ENCODE measurements around the gene MEF2C. TPM values are rescaled to one million over a fixed set of nuclear protein-coding genes. Genes with fewer than 3 reads are reported as not detected.

Gene MEF2C
- total RNA-seq, 5 donors from 2014 or later (not counting 1 experiment from before 2014, with no cell fraction given), result 2.5 to 9.4 (median 4.4) TPM

DNA sequence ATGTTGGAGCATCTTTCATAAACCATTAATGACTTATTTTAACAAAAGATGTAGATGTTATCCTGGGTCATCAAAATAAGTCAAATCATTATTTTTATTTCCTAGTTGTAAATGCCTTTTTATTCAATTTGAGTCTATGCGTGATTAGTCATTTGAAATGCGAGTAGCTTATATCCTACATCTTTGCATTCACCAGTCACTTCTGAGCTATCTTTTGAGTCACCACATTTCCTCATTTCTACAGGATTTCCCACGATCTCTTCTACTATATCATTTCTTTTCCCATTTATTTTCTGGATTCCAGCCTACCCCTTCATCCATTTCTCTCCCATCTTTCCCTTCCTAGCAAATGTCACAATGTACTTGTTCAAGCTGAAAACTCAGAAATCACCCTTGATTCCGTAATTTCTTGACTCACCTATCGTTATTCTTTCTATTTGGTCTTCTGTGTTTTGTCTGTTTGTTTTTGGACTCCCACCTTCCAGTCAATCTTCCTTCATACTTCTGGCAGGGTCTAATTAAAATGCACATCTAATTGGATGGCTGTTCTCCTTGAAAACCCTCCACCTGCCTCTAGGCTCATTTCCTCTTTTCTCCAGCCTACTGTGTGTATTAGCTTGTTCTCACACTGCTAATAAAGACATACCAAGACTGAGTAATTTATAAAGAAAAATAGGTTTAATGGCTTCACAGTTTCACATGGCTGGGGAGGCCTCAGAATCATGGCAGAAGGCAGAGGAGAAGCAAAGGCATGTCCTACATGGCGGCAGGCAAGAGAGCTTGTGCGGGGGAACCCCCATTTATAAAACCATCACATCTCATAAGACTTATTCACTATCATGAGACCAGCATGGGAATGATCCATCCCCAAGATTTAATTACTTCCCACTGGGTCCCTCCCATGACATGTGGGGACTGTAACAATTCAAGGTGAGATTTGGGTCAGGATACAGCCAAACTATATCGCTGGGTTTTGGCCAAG, 112.4 kb downstream of the MEF2C start:
- H3K4me1 Mint-ChIP-seq, result no peaks in the 10 kb centered on the region
- no peaks in the 10 kb centered on the region for H3K9me3 Mint-ChIP-seq
- Histone ChIP-seq H3K4me1 (ENCODE audit: control insufficient read depth in 1 of 2, extremely low read depth in 1 of 2, insufficient read depth in 2 of 2, low read length in 2 of 2) (no peaks in the 10 kb centered on the region), H3K4me3 (ENCODE audit: control insufficient read depth in 1 of 2, extremely low read depth in 1 of 2, low read length in 1 of 2) (no peak overlapping the region), H3K27ac (ENCODE audit: low read length) (no peak overlapping the region), H3K27me3 (replicated peaks in 1 of 2; ENCODE audit: control insufficient read depth in 2 of 2, extremely low read depth in 1 of 2, insufficient read depth in 2 of 2, low read length in 1 of 2) (peaks cover 0 to 2% of the 10 kb centered on the region in 2 experiments), H3K9me3 (no peaks in the 10 kb centered on the region), H3K36me3 (ENCODE audit: control insufficient read depth in 2 of 2, extremely low read depth in 1 of 2, insufficient read depth in 1 of 2, low read length in 1 of 2) (no peaks in the 10 kb centered on the region)
- H3K27ac Mint-ChIP-seq, result no peak overlapping the region
- no peaks in the 10 kb centered on the region for H3K36me3 Mint-ChIP-seq
- H3K4me3 Mint-ChIP-seq, result no peak overlapping the region
- ChIA-PET CTCF (no interaction called here), POLR2A (no interaction called here)
- WGBS (ENCODE audit: insufficient coverage), result 67% methylated on average over 2 of the region's 8 CpGs
- ATAC-seq (replicated peaks in 1 of 4), result no peak
- DNase-seq, result no peak
- peaks cover 1 to 7% of the 10 kb centered on the region in 2 donors for H3K27me3 Mint-ChIP-seq

GRCh38 chr5:88769165-88769564, 113.8 kb downstream of the MEF2C start:
- Histone ChIP-seq H3K9me3 (no peaks in the 10 kb centered on the region), H3K27me3 (replicated peaks in 1 of 2; ENCODE audit: control insufficient read depth in 2 of 2, extremely low read depth in 1 of 2, insufficient read depth in 2 of 2, low read length in 1 of 2) (no peaks in the 10 kb centered on the region), H3K4me1 (ENCODE audit: control insufficient read depth in 1 of 2, extremely low read depth in 1 of 2, insufficient read depth in 2 of 2, low read length in 2 of 2) (no peaks in the 10 kb centered on the region), H3K36me3 (ENCODE audit: control insufficient read depth in 2 of 2, extremely low read depth in 1 of 2, insufficient read depth in 1 of 2, low read length in 1 of 2) (no peaks in the 10 kb centered on the region), H3K27ac (ENCODE audit: low read length) (no peak overlapping the region), H3K4me3 (ENCODE audit: control insufficient read depth in 1 of 2, extremely low read depth in 1 of 2, low read length in 1 of 2) (no peak overlapping the region)
- ATAC-seq (replicated peaks in 1 of 4) (no peak), DNase-seq (no peak)
- CTCF ChIA-PET, result interaction anchor here in 1 of 2 donors (0.5 kb wide), 1 partner anchor 39 kb away, joined by 5 read pairs; no protein-coding TSS in a partner anchor
- POLR2A ChIA-PET, result no interaction called here
- H3K4me1 Mint-ChIP-seq, result no peaks in the 10 kb centered on the region
- no peaks in the 10 kb centered on the region for H3K9me3 Mint-ChIP-seq
- H3K27ac Mint-ChIP-seq, result no peak overlapping the region
- H3K4me3 Mint-ChIP-seq, result no peak overlapping the region
- H3K27me3 Mint-ChIP-seq, result peaks cover 1 to 7% of the 10 kb centered on the region in 2 donors
- no peaks in the 10 kb centered on the region for H3K36me3 Mint-ChIP-seq
- WGBS (ENCODE audit: insufficient coverage), result 50% methylated on average over 2 of the region's 3 CpGs

GRCh38 chr5:88768411-88768810, 114.6 kb downstream of the MEF2C start:
- CTCF ChIA-PET, result no interaction called here
- H3K27me3 Mint-ChIP-seq, result peaks cover 1 to 7% of the 10 kb centered on the region in 2 donors
- H3K4me3 ChIP-seq (ENCODE audit: control insufficient read depth in 1 of 2, extremely low read depth in 1 of 2, low read length in 1 of 2), result no peak overlapping the region
- H3K9me3 Mint-ChIP-seq, result no peaks in the 10 kb centered on the region
- H3K9me3 ChIP-seq, result no peaks in the 10 kb centered on the region
- H3K27me3 ChIP-seq (replicated peaks in 1 of 2; ENCODE audit: control insufficient read depth in 2 of 2, extremely low read depth in 1 of 2, insufficient read depth in 2 of 2, low read length in 1 of 2), result no peaks in the 10 kb centered on the region
- no peaks in the 10 kb centered on the region for H3K4me1 ChIP-seq (ENCODE audit: control insufficient read depth in 1 of 2, extremely low read depth in 1 of 2, insufficient read depth in 2 of 2, low read length in 2 of 2)
- WGBS (ENCODE audit: insufficient coverage), result no CpG with 5 or more reads among the region's 3 CpGs
- H3K36me3 Mint-ChIP-seq, result no peaks in the 10 kb centered on the region
- H3K4me3 Mint-ChIP-seq, result no peak overlapping the region
- POLR2A ChIA-PET, result no interaction called here
- no peak overlapping the region for H3K27ac ChIP-seq (ENCODE audit: low read length)
- no peak overlapping the region for H3K27ac Mint-ChIP-seq
- DNase-seq (no peak), ATAC-seq (replicated peaks in 1 of 4) (no peak)
- no peaks in the 10 kb centered on the region for H3K36me3 ChIP-seq (ENCODE audit: control insufficient read depth in 2 of 2, extremely low read depth in 1 of 2, insufficient read depth in 1 of 2, low read length in 1 of 2)
- H3K4me1 Mint-ChIP-seq, result no peaks in the 10 kb centered on the region

- Histone ChIP-seq H3K4me3 (ENCODE audit: control insufficient read depth in 1 of 2, extremely low read depth in 1 of 2, low read length in 1 of 2) (no peak overlapping the region), H3K36me3 (ENCODE audit: control insufficient read depth in 2 of 2, extremely low read depth in 1 of 2, insufficient read depth in 1 of 2, low read length in 1 of 2) (no peaks in the 10 kb centered on the region), H3K4me1 (ENCODE audit: control insufficient read depth in 1 of 2, extremely low read depth in 1 of 2, insufficient read depth in 2 of 2, low read length in 2 of 2) (no peaks in the 10 kb centered on the region), H3K27ac (ENCODE audit: low read length) (no peak overlapping the region), H3K27me3 (replicated peaks in 1 of 2; ENCODE audit: control insufficient read depth in 2 of 2, extremely low read depth in 1 of 2, insufficient read depth in 2 of 2, low read length in 1 of 2) (no peaks in the 10 kb centered on the region), H3K9me3 (no peaks in the 10 kb centered on the region)
- no peak overlapping the region for H3K4me3 Mint-ChIP-seq
- 83% methylated on average over 1 of the region's 7 CpGs for WGBS (ENCODE audit: insufficient coverage)
- CTCF ChIA-PET, result interaction anchor here in 1 of 2 donors (0.6 kb wide), 1 partner anchor 18 kb away, joined by 3 read pairs; no protein-coding TSS in a partner anchor
- DNase-seq, result no peak
- ATAC-seq (replicated peaks in 1 of 4), result no peak
- no peak overlapping the region for H3K27ac Mint-ChIP-seq
- H3K4me1 Mint-ChIP-seq, result no peaks in the 10 kb centered on the region
- H3K9me3 Mint-ChIP-seq, result no peaks in the 10 kb centered on the region
- POLR2A ChIA-PET, result interaction anchor here in 1 of 2 donors (0.6 kb wide), 1 partner anchor 133 kb away, joined by 3 read pairs; no protein-coding TSS in a partner anchor
- no peaks in the 10 kb centered on the region for H3K36me3 Mint-ChIP-seq
- H3K27me3 Mint-ChIP-seq, result peaks cover 5 to 7% of the 10 kb centered on the region in 2 donors
Observed at GRCh38 chr5:88765798-88766197, 117.2 kb downstream of the MEF2C start.

GRCh38 chr5:88765171-88765570, 117.8 kb downstream of the MEF2C start:
- Mint-ChIP-seq H3K4me1 (no peaks in the 10 kb centered on the region), H3K4me3 (no peak overlapping the region), H3K36me3 (no peaks in the 10 kb centered on the region), H3K27me3 (peaks cover 5 to 7% of the 10 kb centered on the region in 2 donors), H3K27ac (no peak overlapping the region), H3K9me3 (no peaks in the 10 kb centered on the region)
- no peak overlapping the region for H3K4me3 ChIP-seq (ENCODE audit: control insufficient read depth in 1 of 2, extremely low read depth in 1 of 2, low read length in 1 of 2)
- H3K27me3 ChIP-seq (replicated peaks in 1 of 2; ENCODE audit: control insufficient read depth in 2 of 2, extremely low read depth in 1 of 2, insufficient read depth in 2 of 2, low read length in 1 of 2), result no peaks in the 10 kb centered on the region
- no peak for ATAC-seq (replicated peaks in 1 of 4)
- no peaks in the 10 kb centered on the region for H3K9me3 ChIP-seq
- CTCF ChIA-PET, result interaction anchor here (0.6 to 0.7 kb wide), 3 partner anchors 12 to 1167 kb away, joined by 3 to 12 read pairs (median 7); no protein-coding TSS in a partner anchor
- POLR2A ChIA-PET, result interaction anchor here in 1 of 2 donors (0.6 kb wide), 1 partner anchor 1531 kb away, joined by 3 read pairs; no protein-coding TSS in a partner anchor
- 86% methylated on average over 2 of the region's 2 CpGs for WGBS (ENCODE audit: insufficient coverage)
- DNase-seq, result no peak
- H3K4me1 ChIP-seq (ENCODE audit: control insufficient read depth in 1 of 2, extremely low read depth in 1 of 2, insufficient read depth in 2 of 2, low read length in 2 of 2), result no peaks in the 10 kb centered on the region
- no peaks in the 10 kb centered on the region for H3K36me3 ChIP-seq (ENCODE audit: control insufficient read depth in 2 of 2, extremely low read depth in 1 of 2, insufficient read depth in 1 of 2, low read length in 1 of 2)
- H3K27ac ChIP-seq (ENCODE audit: low read length), result no peak overlapping the region

DNA sequence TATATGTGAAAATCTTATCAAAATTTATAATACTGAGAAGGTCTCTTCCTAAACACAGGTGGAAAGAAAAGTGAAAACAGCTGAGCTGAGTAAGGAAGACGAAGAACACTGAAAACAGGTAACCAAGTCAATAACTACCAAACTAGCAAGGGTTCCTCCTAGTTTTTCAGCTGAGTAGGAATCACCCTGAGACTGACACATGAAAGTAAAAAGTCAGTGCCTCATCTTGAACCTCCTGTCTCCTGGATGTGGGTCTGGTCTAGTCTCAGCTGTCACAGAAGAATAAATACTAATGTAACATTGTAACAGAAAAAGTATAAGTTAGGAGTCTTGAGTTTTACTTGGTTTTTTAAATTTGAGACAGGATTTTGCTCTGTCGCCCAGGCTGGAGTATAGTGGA, 121.0 kb downstream of the MEF2C start:
- no CpG with 5 or more reads among the region's 2 CpGs for WGBS (ENCODE audit: insufficient coverage)
- H3K4me1 Mint-ChIP-seq, result peaks cover 0 to 8% (median 7%) of the 10 kb centered on the region in 3 donors
- no peaks in the 10 kb centered on the region for H3K27me3 ChIP-seq (replicated peaks in 1 of 2; ENCODE audit: control insufficient read depth in 2 of 2, extremely low read depth in 1 of 2, insufficient read depth in 2 of 2, low read length in 1 of 2)
- peaks cover 0 to 6% of the 10 kb centered on the region in 2 experiments for H3K4me1 ChIP-seq (ENCODE audit: control insufficient read depth in 1 of 2, extremely low read depth in 1 of 2, insufficient read depth in 2 of 2, low read length in 2 of 2)
- no peaks in the 10 kb centered on the region for H3K9me3 ChIP-seq
- no peak overlapping the region for H3K27ac Mint-ChIP-seq
- no peaks in the 10 kb centered on the region for H3K36me3 Mint-ChIP-seq
- POLR2A ChIA-PET, result no interaction called here
- H3K4me3 Mint-ChIP-seq, result no peak overlapping the region
- DNase-seq (no peak), ATAC-seq (replicated peaks in 1 of 4) (no peak)
- H3K27ac ChIP-seq (ENCODE audit: low read length), result no peak overlapping the region
- H3K4me3 ChIP-seq (ENCODE audit: control insufficient read depth in 1 of 2, extremely low read depth in 1 of 2, low read length in 1 of 2), result no peak overlapping the region
- no peaks in the 10 kb centered on the region for H3K36me3 ChIP-seq (ENCODE audit: control insufficient read depth in 2 of 2, extremely low read depth in 1 of 2, insufficient read depth in 1 of 2, low read length in 1 of 2)
- CTCF ChIA-PET, result no interaction called here
- H3K9me3 Mint-ChIP-seq, result no peaks in the 10 kb centered on the region
- peaks cover 8 to 11% of the 10 kb centered on the region in 2 donors for H3K27me3 Mint-ChIP-seq

Data from T-cell (primary cell).